ENCODE results near the gene SNX25. TPM values are rescaled to one million over a fixed set of nuclear protein-coding genes. Genes with fewer than 3 reads are reported as not detected.

The SNX25 gene
- polyA plus RNA-seq, 1 donor from 2014 or later = 6.4 TPM

GRCh38 chr4:185256446-185256845, 47.0 kb downstream of the SNX25 start:
- Histone ChIP-seq H3K27me3 (ENCODE audit: insufficient read depth, low read depth, low read length) (no peaks in the 10 kb centered on the region), H3K9me2 (ENCODE audit: insufficient read depth, low read length) (no peaks in the 10 kb centered on the region), H3K36me3 (ENCODE audit: insufficient read depth, low read length) (no peaks in the 10 kb centered on the region), H3K9ac (ENCODE audit: low read length) (no peak overlapping the region), H2AFZ (ENCODE audit: low read depth, low read length) (no peak overlapping the region), H3K4me2 (ENCODE audit: low read length) (no peak overlapping the region), H3K9me3 (ENCODE audit: low read length) (no peaks in the 10 kb centered on the region), H3K4me3 (ENCODE audit: low read length) (no peak overlapping the region), H3K79me2 (replicated peaks; ENCODE audit: insufficient read depth, low read length) (no peaks in the 10 kb centered on the region), H3F3A (ENCODE audit: insufficient read depth, low read length, poor library complexity, severe bottlenecking) (no peaks in the 10 kb centered on the region), H4K20me1 (ENCODE audit: insufficient read depth) (no peaks in the 10 kb centered on the region), H3K27ac (ENCODE audit: low read length) (no peak overlapping the region)
- TF ChIP-seq, protein P1, sequence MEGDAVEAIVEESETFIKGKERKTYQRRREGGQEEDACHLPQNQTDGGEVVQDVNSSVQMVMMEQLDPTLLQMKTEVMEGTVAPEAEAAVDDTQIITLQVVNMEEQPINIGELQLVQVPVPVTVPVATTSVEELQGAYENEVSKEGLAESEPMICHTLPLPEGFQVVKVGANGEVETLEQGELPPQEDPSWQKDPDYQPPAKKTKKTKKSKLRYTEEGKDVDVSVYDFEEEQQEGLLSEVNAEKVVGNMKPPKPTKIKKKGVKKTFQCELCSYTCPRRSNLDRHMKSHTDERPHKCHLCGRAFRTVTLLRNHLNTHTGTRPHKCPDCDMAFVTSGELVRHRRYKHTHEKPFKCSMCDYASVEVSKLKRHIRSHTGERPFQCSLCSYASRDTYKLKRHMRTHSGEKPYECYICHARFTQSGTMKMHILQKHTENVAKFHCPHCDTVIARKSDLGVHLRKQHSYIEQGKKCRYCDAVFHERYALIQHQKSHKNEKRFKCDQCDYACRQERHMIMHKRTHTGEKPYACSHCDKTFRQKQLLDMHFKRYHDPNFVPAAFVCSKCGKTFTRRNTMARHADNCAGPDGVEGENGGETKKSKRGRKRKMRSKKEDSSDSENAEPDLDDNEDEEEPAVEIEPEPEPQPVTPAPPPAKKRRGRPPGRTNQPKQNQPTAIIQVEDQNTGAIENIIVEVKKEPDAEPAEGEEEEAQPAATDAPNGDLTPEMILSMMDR (IDR thresholded peaks at IDR 0.05; ENCODE audit: poor library complexity, severe bottlenecking) = no peak
- no peak for TF ChIP-seq EP300 (conservative IDR thresholded peaks at IDR 0.05; ENCODE audit: poor library complexity, severe bottlenecking)

GRCh38 chr4:185257086-185257485, 47.7 kb downstream of the SNX25 start:
- no peaks in the 10 kb centered on the region for H3K79me2 ChIP-seq (replicated peaks; ENCODE audit: insufficient read depth, low read length)
- H3K9me2 ChIP-seq (ENCODE audit: insufficient read depth, low read length) = no peaks in the 10 kb centered on the region
- no peak overlapping the region for H3K27ac ChIP-seq (ENCODE audit: low read length)
- H3F3A ChIP-seq (ENCODE audit: insufficient read depth, low read length, poor library complexity, severe bottlenecking) = no peaks in the 10 kb centered on the region
- no peak overlapping the region for H3K4me3 ChIP-seq (ENCODE audit: low read length)
- no peaks in the 10 kb centered on the region for H3K27me3 ChIP-seq (ENCODE audit: insufficient read depth, low read depth, low read length)
- no peak overlapping the region for H3K4me2 ChIP-seq (ENCODE audit: low read length)
- TF ChIP-seq POLR2AphosphoS5 (IDR thresholded peaks at IDR 0.05) = no peak
- TF ChIP-seq, protein P1 (IDR thresholded peaks at IDR 0.05; ENCODE audit: poor library complexity, severe bottlenecking) = no peak
- no peak for TF ChIP-seq MXI1 (conservative IDR thresholded peaks at IDR 0.05; ENCODE audit: poor library complexity, severe bottlenecking)
- TF ChIP-seq REST (IDR thresholded peaks at IDR 0.05; ENCODE audit: borderline replicate concordance) = no peak
- TF ChIP-seq EZH2 (IDR thresholded peaks at IDR 0.05; ENCODE audit: borderline replicate concordance, insufficient read depth, low read length, poor library complexity, severe bottlenecking) = no peak
- no peak for TF ChIP-seq RAD21 (conservative IDR thresholded peaks at IDR 0.05)
- TF ChIP-seq SMC3 (conservative IDR thresholded peaks at IDR 0.05; ENCODE audit: poor library complexity) = no peak
- no peak for TF ChIP-seq EP300 (conservative IDR thresholded peaks at IDR 0.05; ENCODE audit: poor library complexity, severe bottlenecking)
- no peak for TF ChIP-seq TAF1 (IDR thresholded peaks at IDR 0.05; ENCODE audit: low read depth)
- H3K9ac ChIP-seq (ENCODE audit: low read length) = no peak overlapping the region
- no peaks in the 10 kb centered on the region for H3K9me3 ChIP-seq (ENCODE audit: low read length)
- H3K36me3 ChIP-seq (ENCODE audit: insufficient read depth, low read length) = no peaks in the 10 kb centered on the region
- no peak overlapping the region for H2AFZ ChIP-seq (ENCODE audit: low read depth, low read length)
- H4K20me1 ChIP-seq (ENCODE audit: insufficient read depth) = no peaks in the 10 kb centered on the region

All from neural cell (in vitro differentiated cells).